Measurements from ENCODE around the gene SLC36A4.
"Not testable (repeated sequence)": the region's sequence is repeated elsewhere in the genome, so short reads cannot be mapped to it uniquely, and the experiment has no call there.

SLC36A4 gene

DNA sequence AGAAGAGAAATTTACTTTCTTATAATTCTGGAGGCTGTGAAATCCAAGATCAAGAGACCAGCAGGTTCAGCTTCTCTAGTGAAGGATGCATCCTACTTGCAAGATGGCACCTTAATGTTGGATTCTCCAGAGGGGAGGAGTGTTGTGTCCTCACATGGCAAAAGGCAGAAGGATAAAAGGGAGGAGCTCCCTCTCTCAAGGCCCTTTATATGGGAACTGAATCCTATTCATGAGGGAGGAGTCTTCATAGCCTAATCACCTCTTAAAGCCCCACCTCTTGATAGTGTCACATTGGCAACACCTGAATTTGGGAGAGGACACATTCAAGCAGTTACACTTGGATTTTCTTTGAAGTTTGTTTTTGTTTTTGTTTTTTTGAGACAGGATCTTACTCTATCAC is 79.5 kb downstream of the SLC36A4 start:
- DNase-seq (ENCODE audit: low read depth in 2 of 2), result no peak
- TF ChIP-seq, protein P1, sequence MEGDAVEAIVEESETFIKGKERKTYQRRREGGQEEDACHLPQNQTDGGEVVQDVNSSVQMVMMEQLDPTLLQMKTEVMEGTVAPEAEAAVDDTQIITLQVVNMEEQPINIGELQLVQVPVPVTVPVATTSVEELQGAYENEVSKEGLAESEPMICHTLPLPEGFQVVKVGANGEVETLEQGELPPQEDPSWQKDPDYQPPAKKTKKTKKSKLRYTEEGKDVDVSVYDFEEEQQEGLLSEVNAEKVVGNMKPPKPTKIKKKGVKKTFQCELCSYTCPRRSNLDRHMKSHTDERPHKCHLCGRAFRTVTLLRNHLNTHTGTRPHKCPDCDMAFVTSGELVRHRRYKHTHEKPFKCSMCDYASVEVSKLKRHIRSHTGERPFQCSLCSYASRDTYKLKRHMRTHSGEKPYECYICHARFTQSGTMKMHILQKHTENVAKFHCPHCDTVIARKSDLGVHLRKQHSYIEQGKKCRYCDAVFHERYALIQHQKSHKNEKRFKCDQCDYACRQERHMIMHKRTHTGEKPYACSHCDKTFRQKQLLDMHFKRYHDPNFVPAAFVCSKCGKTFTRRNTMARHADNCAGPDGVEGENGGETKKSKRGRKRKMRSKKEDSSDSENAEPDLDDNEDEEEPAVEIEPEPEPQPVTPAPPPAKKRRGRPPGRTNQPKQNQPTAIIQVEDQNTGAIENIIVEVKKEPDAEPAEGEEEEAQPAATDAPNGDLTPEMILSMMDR (IDR thresholded peaks at IDR 0.05; ENCODE audit: low read depth, low read length), result no peak
- no peak overlapping the region for H3K4me3 ChIP-seq (replicated peaks in 1 of 2; ENCODE audit: low read depth in 2 of 2, low read length in 2 of 2)

DNA sequence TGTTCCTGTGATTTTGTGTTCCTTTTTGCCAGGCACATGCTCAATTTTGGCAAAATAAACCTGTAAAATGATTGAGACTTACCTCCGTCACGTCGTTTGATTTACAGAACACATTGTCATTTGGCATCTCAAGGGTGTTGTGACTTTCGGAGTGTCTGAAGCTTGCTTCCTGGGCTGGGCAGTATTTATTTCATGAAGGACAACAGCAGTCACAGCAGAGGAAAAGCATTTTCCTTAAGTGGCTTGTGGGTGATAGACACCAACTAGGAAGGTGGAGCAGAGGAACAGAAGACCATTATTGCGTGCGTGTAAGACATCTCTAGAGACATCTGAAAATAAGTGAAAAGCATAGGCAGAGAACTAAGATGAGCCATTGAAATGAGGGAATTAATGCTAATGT is 80.2 kb downstream of the SLC36A4 start:
- TF ChIP-seq, protein P1 (IDR thresholded peaks at IDR 0.05; ENCODE audit: low read depth, low read length), result no peak
- no peak for DNase-seq (ENCODE audit: low read depth in 2 of 2)
- H3K4me3 ChIP-seq (replicated peaks in 1 of 2; ENCODE audit: low read depth in 2 of 2, low read length in 2 of 2), result no peak overlapping the region

DNA sequence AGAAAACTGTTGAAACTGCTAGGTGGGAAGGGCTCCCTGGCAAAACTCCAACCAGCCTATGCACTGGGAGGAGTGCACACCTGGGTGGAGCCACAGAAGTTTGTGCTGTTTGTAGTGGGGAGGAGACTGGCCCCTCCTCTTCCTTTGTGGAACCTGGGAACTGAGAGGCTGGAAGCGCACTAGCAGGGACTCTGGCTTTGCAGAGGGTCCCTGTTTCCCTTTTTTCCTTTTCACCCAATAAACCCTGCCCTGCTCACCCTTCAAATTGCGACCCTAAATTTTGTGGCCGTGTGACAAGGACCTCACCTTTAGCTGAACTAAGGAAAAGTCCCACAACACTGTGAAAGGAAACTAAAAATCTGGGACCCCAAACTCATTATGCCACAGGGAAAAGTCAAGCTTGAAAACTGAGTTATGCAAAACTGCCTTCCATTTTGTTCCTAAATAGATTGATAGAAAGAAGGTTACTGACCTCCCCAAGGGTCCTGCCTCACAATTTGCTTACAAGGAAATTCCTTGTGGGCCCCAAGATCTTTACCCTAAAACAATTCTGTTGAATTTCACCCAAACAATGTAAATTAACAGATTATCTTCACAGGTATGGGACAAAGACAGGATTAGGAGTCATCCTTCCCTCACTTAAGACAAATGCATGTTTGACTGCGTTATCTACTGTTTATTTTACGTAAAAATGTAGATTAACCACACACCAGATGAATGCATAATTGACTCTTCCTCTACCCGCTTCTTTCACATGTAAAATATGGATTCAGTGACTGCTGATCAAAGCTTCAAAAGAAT is 81.0 kb downstream of the SLC36A4 start:
- H3K4me3 ChIP-seq (replicated peaks in 1 of 2; ENCODE audit: low read depth in 2 of 2, low read length in 2 of 2), result no peak overlapping the region
- TF ChIP-seq, protein P1 (IDR thresholded peaks at IDR 0.05; ENCODE audit: low read depth, low read length), result no peak
- no peak for DNase-seq (ENCODE audit: low read depth in 2 of 2)

DNA sequence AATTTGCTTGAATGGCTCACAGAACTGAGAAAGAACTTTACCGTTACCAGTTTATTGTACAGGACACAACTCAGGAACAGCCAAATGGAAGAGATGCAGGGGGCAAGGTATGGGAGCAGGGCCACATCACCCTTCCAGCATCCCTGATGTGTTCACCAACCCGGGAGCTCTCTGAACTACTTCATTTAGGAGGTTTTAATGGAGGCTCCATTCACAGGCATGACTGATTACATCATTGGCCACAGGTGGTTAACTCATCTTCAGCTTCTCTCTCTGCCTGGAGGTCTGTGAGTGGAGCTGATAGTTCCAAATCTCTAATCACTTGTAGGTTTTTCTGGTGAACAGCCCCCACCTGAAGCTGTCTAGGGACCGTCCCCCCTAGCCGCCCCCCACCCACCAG is 83.5 kb downstream of the SLC36A4 start:
- TF ChIP-seq, protein P1 (IDR thresholded peaks at IDR 0.05; ENCODE audit: low read depth, low read length), result no peak

DNA sequence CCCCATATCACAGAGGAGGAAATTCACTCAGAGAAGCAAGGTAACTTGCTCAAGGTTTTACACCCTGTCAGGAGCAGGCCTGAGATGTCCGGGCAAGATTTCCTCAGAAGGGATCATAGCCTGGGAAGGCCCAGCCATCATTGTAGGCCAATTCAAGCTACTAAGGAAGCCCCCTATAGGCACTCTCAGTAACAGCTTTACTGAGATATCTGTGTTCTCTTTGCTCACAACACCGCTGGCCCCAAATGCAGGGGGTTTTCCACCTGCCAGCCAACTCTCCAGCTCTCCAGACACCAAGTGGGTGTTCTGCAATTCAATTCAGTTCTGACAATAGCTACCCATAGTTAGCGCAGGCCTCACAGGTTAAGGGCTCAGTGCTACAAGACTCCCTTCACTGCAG is 84.0 kb downstream of the SLC36A4 start:
- DNase-seq (ENCODE audit: low read depth in 2 of 2), result no peak
- TF ChIP-seq, protein P1 (IDR thresholded peaks at IDR 0.05; ENCODE audit: low read depth, low read length), result no peak
- no peak overlapping the region for H3K4me3 ChIP-seq (replicated peaks in 1 of 2; ENCODE audit: low read depth in 2 of 2, low read length in 2 of 2)

More for the DNA sequence above, 83.5 kb downstream of the SLC36A4 start:
- no peak for DNase-seq (ENCODE audit: low read depth in 2 of 2)
- H3K4me3 ChIP-seq (replicated peaks in 1 of 2; ENCODE audit: low read depth in 2 of 2, low read length in 2 of 2), result no peak overlapping the region

DNA sequence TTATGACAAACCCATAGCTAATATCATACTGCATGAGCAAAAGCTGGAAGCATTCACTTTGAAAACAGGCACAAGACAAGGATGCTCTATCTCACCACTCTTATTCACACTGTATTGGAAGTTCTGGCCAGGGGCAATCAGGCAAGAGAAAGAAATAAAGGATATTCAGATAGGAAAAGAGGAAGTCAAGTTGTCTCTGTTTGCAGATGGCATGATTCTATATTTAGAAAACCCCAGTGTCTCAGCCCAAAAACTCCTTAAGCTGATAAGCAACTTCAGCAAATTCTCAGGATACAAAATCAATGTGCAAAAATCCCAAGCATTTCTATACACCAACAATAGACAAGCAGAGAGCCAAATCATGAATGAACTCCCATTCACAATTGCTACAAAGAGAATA is 86.6 kb downstream of the SLC36A4 start:
- not testable (repeated sequence) for H3K4me3 ChIP-seq (replicated peaks in 1 of 2; ENCODE audit: low read depth in 2 of 2, low read length in 2 of 2); DNase-seq (ENCODE audit: low read depth in 2 of 2)

DNA sequence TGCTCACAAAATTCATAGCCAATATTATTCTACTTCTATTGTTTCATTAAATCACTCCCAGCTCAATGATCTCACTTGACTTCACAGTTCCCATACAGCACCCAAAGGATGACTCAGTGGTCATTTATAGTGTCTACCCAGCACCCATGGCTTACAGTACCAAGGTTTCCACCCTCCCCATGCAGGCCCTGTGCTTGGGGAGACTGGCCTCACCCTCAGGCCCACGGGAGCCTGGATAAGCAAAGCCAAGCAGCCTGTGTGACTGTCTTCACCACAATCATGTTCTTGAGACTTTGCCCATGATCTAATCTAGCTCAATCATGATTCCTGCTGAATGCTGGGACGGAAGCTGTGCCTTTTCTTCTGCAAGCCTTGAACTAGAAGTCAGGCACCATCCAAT is 97.6 kb downstream of the SLC36A4 start:
- TF ChIP-seq, protein P1 (IDR thresholded peaks at IDR 0.05; ENCODE audit: low read depth, low read length), result no peak
- no peak overlapping the region for H3K4me3 ChIP-seq (replicated peaks in 1 of 2; ENCODE audit: low read depth in 2 of 2, low read length in 2 of 2)
- DNase-seq (ENCODE audit: low read depth in 2 of 2), result peak in 1 of 2 donors; percentile 70

Measured in cardiac fibroblast (primary cell).